Measurements from ENCODE around the gene GCK.
"Not testable (repeated sequence)": the region's sequence is repeated elsewhere in the genome, so short reads cannot be mapped to it uniquely, and the experiment has no call there.

GCK gene

DNA sequence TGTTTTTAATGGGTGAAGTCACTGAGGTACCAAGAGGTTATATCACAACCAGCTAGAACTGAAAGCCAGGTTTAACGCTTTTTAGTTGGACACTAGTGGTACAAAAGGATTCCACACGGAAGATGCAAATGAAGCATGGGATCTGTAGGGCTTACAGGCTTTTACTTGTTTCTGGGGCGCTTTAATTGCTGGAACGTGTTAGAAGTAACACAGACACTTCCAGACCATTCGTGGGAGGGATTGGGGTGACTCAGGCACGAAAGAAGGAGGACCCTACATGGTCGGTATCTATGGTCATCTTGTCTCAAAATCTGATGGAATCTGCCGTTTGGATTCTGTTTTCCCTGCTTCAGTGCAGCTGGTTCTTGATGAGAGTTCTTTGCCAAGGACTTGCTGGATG is 12.6 kb upstream of the GCK start:
- no peak for DNase-seq (ENCODE audit: low read depth, low spot score)

DNA sequence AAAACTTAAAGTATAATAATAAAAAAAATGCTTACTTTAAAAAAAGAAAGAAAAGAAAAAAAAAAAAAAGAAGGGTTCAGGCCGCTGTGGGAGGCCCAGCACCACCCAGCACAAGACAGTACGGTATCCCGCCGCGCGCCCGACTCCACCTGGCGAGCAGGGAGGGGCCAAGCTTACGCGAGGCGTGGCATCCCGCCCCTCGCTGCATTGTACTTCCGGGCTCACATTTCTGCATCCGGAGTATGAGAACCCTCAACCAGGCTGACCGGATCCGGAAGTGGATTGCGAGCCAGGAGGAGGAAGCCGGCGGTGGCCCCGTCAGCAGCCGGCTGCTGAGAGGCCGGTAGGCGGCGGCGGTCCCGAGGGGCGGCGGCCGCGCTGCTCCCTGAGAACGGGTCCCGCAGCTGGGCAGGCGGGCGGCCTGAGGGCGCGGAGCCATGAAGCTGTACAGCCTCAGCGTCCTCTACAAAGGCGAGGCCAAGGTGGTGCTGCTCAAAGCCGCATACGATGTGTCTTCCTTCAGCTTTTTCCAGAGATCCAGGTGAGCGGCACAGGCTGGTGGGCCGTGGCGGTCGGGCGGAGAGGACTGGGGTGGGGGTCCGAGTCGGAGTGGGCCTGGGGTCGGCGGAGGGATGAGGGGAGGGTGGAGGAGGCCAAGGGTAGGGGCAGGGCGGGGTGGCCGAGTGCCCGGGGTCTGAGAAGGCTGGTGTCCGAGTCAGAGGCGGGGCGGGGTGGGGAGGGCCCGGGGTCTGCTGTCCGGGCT is 11.6 kb upstream of the GCK start, which contains the start of gene YKT6:
Gene YKT6, plus strand, starts transcription at position 280 of the 763 bp plus-strand sequence. Its CDS starts 158 bp downstream, at position 438.
- DNase-seq (ENCODE audit: low read depth, low spot score), result peak; percentile 91

DNA sequence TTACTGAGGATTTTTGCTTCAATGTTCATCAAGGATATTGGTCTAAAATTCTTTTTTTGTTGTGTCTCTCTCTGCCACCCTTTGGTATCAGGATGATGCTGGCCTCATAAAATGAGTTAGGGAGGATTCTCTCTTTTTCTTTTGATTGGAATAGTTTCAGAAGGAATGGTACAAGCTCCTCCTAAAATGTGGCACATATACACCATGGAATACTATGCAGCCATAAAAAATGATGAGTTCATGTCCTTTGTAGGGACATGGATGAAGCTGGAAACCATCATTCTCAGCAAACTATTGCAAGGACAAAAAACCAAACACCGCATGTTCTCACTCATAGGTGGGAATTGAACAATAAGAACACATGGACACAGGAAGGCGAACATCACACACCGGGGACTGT is 10.9 kb upstream of the GCK start:
- DNase-seq (ENCODE audit: low read depth, low spot score), result not testable (repeated sequence)

DNA sequence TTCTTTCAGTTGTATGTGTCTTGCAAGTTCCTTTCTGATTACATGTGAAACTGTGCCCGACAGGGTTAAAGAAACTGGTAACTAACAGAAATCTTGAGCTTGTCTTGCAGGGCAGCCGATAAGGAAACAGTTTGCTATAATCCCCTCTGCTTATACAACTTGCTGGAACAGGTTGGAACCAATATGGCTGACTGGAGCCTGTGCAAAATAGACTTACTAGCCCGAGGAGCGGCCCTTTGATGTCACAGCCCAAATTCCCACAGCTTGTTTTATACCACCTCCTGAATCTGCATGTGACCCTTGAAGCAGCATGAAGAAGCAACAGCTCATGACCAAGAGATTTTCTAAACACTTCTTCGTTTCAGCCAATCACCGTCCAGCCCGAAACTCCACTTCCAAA is 8.2 kb upstream of the GCK start:
- DNase-seq (ENCODE audit: low read depth, low spot score), result no peak

DNA sequence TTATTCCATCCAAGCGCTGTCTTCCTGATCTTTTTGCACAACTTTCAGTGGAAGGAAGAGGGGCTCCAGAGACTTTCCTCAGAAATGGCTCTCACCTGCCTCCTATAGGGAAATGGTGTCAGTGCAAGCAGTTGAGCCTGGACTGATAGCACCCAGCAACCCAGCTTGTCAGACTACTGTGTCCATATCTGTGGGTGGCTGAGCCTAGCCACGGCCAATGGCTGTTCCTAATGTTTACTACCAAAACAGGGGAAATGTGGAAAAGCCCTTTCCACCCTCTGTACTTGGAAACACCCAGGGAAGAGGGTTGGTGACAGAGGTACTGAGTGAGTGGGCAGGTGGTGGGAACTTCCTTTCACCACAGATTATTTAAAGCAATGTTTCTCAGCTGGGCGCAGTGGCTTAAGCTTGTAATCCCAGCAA is 7.2 kb upstream of the GCK start:
- DNase-seq (ENCODE audit: low read depth, low spot score), result no peak

DNA sequence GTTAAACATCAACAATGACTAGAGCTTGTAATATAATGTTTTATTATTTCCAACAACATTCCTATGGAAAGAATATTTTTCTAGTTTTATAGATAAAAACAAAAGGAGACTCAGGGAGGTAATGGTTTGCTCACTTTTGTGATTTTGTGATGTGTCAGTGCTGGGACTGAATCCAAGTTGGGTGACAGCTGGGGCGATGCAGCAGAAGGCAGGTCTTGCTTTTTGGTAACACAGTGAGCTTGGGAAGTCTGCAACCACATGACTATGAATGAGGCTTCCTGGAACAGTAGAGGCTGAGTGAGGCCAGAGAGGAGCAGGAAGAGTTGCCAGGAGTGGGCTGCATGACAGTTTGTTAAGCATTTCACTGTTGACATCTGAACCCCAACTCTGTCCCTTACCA is 6.7 kb upstream of the GCK start:
- DNase-seq (ENCODE audit: low read depth, low spot score), result no peak

DNA sequence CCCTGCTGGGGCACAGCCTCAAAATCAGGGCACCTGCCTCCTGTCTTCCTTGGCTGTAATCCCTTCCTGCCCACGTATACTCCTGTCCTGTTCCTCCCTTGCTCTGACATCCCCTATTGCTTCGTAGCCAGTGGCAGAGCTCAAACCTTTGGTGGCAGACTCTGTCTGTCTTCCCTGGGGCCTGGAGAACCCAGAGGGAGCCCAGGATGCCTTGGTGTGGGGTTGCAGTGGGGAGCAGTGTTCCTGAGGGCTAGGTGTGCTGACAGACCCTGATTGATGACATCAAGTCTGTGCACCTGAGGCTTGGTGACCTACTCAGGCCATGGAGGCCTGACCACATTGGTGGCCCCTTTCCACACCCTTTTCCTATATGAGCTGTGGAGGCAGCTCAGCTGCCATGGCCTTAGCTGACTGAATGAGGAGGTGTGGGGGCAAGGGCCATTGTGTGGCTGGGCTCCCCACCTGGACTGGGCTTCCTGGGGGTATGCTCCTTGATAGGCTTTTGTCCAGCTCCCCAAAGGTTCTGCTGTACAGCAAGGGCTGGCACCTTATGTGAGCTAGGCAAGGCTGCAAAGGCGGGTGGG is 5.4 kb upstream of the GCK start:
- no peak for DNase-seq (ENCODE audit: low read depth, low spot score)

DNA sequence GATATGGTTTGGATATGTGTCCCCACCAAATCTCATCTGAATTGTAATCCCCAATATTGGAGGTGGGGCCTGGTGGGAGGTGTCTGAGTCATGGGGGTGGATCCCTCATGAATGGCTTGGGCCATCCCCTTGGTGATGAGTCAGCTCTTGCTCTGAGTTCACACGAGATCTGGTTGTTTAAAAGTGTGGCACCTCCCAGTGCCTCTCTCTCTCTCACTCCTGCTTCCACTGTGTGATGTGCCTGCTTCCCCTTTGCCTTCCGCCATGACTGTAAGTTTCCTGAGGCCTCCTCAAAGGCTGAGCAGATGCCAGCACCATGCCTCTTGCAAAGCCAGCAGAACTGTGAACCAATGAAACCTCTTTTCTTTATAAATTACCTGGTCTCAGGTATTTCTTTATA is 4.8 kb upstream of the GCK start:
- peak; percentile 3 for DNase-seq (ENCODE audit: low read depth, low spot score)

DNA sequence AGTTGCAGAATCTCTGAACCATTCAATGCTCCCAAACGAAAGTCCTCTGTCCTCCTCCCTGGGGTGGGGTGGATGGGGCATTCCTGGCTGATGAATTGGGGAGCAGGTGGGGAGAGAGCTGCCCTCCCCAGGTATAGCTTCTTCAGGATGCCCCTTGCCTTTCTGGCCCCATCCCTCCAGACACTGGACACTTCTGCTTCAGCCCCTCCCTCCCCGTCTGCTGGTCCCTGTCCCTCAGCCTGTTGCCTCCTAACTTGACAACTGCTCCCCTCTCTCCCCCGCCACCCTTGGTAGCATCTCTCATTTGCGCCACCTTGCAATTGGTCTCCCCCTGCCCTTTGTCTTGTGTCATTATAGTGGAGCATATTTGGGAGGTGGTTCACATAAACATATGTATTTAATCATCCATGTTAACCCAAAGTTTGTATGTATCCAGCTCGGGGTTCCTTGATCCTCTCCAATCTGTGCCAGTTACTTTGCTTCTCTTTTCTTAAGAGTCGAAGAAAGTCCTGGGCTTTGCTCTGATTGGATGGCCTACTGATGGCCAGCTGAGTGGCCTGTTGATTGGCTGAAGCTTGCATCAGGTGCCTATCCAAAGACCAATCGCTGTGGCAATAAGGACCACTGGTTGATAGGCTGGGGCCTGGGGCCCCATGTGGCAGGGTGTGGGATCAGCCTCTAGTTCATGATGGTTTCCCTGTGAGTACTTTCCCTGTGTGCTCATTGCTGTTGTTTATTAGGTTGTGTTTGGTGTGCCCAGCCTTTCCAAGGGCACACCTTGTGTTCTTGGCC is 4.0 kb upstream of the GCK start:
- DNase-seq (ENCODE audit: low read depth, low spot score), result no peak

DNA sequence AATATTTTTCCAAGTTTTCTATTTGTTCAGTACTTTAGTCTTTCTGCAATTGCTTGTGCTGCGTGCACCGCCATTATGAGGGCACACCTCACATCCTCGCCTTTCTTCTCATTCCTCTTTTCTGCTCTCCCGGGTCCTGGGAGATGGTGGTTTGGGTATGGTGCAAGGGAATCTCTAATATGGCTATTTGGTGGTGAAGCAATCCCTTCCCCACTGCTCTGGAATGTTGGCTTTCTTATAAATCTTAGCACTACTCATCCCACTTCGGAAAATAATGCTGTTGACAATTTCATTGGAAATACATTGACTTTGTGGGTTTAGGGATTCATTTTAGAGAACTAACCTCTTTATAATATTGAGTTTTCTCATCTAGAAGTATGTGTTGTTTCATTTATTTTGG is 1.9 kb upstream of the GCK start:
- no peak for DNase-seq (ENCODE audit: low read depth, low spot score)

DNA sequence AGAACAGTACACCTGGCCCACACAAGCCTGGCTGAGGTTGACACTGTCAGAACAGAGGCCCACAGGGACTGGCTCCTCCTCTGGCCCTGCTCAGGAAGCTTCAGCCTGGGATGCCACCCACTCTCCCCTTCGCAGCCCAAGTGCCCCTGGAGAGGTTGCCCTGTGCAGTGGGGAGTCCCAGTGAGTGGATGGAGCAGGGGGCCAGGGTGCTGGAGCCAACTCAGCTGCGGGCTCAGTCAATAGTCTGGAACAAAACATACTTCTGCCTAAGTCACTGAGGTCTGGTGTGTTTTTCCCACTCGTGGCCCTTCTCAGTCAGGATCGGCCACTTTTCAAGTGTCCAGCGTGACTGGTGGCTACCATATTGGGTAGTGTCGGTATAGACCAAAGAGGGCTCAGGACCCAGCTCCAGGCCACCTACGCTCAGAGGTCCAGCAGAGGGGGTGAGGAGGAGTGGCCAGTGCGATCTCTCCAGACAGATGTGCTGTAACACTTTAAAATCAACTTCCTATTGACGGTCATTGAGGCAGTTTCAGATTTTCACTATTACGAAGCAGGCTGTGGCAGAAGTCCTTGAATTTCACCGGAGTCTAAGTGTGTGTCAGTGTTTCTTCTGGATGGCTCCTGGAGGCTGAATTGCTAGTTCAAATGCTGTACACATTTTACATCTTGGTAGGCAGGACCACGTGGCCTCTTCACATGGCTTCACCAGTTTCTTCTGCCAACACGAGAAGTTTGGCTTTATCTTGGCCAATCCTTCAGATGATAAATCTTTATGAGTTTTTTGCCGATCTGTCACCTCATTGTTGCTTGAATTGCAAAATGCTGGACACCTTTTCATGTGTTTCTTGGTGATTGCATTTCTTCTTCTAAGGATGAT is 994 bp upstream of the GCK start:
- no peak for DNase-seq (ENCODE audit: low read depth, low spot score)

DNA sequence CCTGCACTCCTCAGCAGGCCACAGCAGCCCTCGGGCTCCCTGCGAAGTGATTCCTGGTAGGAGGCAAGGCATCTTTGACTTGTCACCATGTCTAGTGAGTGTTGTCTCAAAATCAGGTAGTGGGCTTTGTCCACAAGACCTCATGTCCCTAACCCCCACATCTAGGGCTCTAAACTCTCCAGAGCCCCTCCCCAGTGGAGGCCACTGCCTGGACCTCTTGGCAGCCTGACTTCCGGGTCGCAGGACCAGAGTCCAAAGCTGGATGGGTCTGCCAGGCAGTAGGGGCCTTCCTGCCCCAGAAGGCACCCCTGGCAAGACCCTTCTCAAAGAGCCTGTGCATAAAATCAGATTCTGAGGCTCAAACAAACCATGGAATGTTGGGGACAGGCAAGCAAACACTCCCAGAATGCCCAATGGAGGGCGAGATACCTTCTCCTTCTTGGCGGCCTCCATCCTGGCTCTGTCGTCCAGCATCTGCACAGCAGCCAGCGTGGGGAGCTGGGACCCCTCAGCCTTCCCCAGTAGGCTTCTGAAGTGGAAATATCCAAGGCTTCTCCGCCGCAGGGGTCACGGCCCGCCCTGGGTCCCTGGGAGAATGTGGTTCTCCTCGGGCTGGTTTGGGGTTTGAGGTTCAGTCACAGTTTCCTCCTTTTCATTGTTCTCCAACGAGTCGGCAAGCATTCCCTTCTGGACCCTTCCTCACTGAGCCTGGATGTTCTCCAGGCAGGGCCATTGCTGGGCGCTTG is 586 bp downstream of the GCK start:
- no peak for DNase-seq (ENCODE audit: low read depth, low spot score)

DNA sequence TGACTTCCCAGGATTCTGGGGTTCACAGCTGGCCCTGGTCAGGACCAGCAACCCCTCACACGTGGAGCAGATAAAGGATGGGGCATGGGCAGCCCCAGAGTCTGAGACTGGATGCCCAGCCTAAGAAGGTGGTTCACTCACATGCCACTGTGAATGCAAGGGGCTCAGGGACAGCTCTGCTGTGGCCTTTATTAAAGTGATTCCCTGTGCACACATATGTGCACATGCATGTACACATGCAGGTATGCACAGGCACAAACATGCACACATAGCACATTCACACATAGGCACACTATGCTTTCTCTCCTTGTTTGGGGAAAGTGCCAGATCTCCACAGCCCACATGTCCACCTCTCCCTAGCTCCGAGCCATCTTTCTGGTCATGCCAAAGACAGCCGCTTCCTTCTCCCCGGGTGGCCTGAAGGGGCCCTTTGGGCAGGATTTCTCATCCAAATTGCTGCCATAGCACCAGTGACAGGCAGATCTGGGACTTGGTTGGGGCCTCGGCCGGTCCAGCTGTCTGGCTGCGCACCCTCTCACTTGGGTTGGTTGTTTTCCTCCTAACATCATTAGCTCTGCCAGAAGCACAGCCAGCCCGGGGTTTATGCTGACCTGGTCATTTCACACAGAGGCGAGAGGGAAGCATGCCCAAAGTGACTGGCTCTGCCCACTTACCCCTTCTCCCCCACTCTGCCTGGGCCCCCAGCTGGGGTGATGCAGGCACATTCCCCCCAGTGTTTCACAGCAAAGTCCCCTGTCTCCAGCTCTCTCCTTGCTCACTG is 1.4 kb downstream of the GCK start:
- no peak for DNase-seq (ENCODE audit: low read depth, low spot score)

DNA sequence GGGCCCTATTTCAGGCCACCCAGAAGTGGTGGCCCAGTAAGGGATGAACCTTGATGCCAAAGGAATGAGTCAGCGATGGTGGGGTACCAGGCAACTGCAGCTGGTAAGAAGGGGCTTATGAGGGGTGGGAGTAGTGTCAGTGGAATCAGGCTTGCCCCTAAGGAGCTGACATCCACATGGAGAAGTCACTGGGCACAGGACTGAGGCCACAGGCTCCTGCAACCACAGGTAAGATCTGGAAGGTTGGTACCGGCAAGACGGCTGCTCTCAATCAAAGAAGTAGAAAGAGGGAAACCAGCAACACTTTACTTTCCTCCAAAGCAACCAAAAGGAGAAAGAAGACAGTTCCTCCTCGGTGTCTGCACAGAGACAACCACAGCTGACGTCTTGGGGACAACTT is 2.5 kb downstream of the GCK start:
- no peak for DNase-seq (ENCODE audit: low read depth, low spot score)

DNA sequence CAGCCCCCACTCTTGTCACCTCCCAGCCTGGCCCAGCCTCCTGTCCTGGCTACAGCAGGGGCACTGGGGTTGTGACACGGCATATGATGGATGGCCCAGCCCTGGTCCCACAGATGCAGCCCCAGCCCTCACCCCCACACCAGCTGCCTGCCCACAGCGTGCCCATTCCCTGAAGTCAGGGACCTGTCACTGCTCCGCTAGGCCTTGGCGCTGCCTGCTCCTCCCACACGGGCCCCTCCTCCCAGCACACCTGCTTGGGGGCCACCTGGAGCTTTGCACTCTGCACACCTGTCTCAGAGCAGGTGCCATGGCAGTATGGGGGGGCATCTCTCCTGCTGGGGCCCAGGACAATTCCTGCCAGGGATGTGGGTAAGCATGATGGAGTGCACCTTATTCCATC is 3.5 kb downstream of the GCK start:
- no peak for DNase-seq (ENCODE audit: low read depth, low spot score)

DNA sequence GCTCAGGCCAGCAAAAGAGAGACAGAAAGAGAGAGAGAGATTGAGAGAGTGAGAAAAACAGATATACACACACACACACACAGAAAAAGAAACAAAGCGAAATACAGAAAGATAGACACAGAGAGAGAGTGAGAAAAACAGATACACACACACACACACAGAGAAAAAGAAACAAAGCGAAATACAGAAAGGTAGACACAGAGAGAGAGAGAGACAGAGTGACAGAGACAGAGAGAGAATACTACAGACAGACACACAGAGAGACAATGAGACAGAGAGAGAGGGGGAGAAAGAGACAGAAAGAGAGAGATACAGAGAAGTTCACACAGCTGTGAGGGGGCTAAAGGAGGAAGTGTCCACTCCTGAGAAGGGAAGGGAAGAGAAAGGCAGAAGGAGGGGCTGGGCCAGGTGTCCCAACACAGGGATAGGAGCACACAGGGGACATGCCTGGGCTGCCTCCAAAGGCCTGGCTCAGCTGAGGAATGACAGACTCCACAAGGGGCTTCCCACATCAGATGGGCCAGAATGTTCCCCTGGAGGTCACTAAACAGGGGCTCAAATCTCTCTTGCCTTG is 4.3 kb downstream of the GCK start:
- DNase-seq (ENCODE audit: low read depth, low spot score), result no peak

DNA sequence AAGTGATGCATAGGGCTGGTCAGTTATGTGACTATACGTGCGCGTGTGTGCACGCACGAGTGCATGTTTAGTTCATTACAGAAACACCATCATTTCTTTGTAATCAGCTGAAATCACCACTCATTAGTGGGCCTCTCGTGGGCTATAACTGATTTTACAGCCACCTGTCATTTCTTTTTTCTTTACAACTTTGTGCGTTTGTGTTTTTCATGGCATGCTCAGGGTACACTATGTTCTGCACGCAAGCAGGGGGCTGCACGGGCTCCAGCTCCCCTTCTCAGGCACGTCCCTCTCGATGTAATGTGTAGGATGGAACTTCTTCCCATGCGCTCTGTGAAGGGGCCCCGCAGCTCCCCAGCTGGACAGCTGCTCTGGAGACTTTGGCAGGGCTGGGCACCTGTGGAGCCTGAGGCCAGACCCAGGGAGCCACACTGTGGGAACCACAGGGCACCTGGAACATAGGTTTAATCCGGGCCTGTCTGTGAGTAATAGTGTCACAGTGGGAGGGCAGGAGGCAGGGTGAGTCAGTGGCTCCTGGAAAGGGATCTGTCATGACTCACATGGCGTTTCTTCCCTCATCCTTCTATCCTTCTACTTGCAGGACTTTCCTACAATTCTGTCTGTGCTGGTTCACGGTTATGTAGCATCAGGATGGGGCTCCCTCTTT is 4.9 kb downstream of the GCK start:
- no peak for DNase-seq (ENCODE audit: low read depth, low spot score)

DNA sequence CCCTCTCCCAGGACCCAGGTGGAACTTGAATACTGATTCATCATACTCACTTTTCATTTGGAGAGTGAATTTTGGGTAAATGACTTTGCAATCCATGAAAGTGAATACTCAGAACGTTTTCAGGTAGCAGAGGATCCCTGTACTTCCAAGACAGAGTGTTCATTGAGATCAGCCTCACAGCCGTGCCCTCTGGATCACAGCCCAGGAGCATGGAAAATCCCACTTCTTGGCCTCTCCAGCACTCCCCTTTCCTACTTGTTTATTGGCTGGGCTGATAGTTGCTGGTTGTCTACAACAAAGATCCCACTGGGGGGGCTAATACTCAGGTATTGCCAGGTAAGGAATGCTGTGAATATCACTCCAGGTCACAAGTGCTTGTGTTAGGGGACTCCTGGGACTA is 5.9 kb downstream of the GCK start:
- DNase-seq (ENCODE audit: low read depth, low spot score), result no peak

DNA sequence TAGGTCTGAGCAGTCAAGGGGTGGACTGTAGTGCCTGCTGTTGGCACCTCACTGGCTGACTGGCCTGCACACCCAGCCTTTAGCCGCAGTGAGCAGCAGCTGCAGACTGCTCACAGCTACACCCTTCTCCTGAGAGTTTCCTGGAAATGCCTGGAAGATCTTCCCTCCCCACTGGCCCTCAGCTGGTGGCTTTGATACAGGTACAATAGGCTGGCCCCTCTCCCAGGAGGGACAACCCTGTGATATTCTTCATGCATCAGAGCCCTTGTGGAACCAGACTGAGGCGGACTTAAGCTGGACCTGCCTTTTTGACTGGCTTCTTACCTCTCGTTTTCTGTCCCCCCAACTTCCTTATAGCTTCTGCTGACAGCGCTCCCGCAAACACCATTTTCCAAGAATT is 6.4 kb downstream of the GCK start:
- no peak for DNase-seq (ENCODE audit: low read depth, low spot score)

All from activated CD4-positive, CD25-positive, alpha-beta regulatory T cell treated with anti-CD3 and anti-CD28 coated beads, Interleukin-2, amount 50 U/mL, for 16 hours (primary cell).